Left colon (tissue), 2 donors: Measurements from ENCODE around the gene BTF3L4. TPM values are rescaled to one million over a fixed set of nuclear protein-coding genes. Genes with fewer than 3 reads are reported as not detected.
A peak's percentile ranks its signal among the peaks of the same experiment; 100 is the strongest.

Experiments
- ATAC-seq: fragments of 200-7000 bp; cut with Tn5 transposase; one replicate; pipeline ENCODE4 v1.9.1; 2020; ENCODE audit warnings: mild to moderate bottlenecking, moderate library complexity
- DNase-seq, 2 donors: peaks; one replicate each; pipeline ENCODE4 v3.0.0-alpha.2; 2020
- intact Hi-C, 2 donors: fragments of 100-400 bp; cut with DNase I in 1 of 2; cut with micrococcal nuclease in 1 of 2; formaldehyde crosslinking; loops; one replicate each; pipeline versions ENCODE4 v1.11.2 to v1.14.0; 2022; cut with DNase I, micrococcal nuclease
- total RNA-seq, 2 donors: library from RNA; stranded (reverse); fragmentation: NEBNext Ultra II Directional; extraction: Animal tissue kit (Norgen Biotek cat#: 25700); gene quantifications; one replicate each; pipeline ENCODE4 v1.2.1, GENCODE V29; 2021
- donor health status: DM: no; HTN: no; CAD: no.
- donor health status: DM: yes; HTN: yes; CAD: no.

BTF3L4 gene
- total RNA-seq, 2 donors from 2014 or later = 19.1 to 20.9 TPM

GRCh38 chr1:52102336-52103013 lies 46.4 kb downstream of the BTF3L4 start:
- intact Hi-C loops = no loop called here
- DNase-seq = no peak
- ATAC-seq = no peak

- no peak for DNase-seq
- ATAC-seq = no peak
- intact Hi-C loops = no loop called here
Observed at GRCh38 chr1:52111492-52111891, 55.4 kb downstream of the BTF3L4 start.

- intact Hi-C loops = no loop called here
- ATAC-seq = no peak
Observed at GRCh38 chr1:52112489-52112888, 56.4 kb downstream of the BTF3L4 start.

GRCh38 chr1:52119301-52120079 lies 63.4 kb downstream of the BTF3L4 start:
- intact Hi-C loops = loop anchor here in 1 of 2 donors (10.0 kb wide), 1 partner anchor 185 kb away; no protein-coding TSS in a partner anchor
- no peak for DNase-seq

More at GRCh38 chr1:52112489-52112888, 56.4 kb downstream of the BTF3L4 start:
- DNase-seq = no peak

GRCh38 chr1:52122384-52122783 lies 66.3 kb downstream of the BTF3L4 start:
- no peak for DNase-seq
- intact Hi-C loops = loop anchor here in 1 of 2 donors (10.0 kb wide), 1 partner anchor 182 kb away; no protein-coding TSS in a partner anchor
- peak; percentile 49 for ATAC-seq

More at GRCh38 chr1:52119301-52120079, 63.4 kb downstream of the BTF3L4 start:
- no peak for ATAC-seq

GRCh38 chr1:52123622-52124021 lies 67.5 kb downstream of the BTF3L4 start:
- no peak for ATAC-seq
- intact Hi-C loops = loop anchor here in 1 of 2 donors (10.0 kb wide), 1 partner anchor 181 kb away; no protein-coding TSS in a partner anchor
- no peak for DNase-seq

- ATAC-seq (no peak), DNase-seq (no peak)
- intact Hi-C loops = loop anchor here (5.0 to 10.0 kb wide), 2 partner anchors 171 to 179 kb away; no protein-coding TSS in a partner anchor
Observed at GRCh38 chr1:52125736-52126359, 69.8 kb downstream of the BTF3L4 start.

GRCh38 chr1:52127181-52128180 lies 71.4 kb downstream of the BTF3L4 start:
- ATAC-seq = peak; percentile 75
- DNase-seq = peak in 1 of 2 donors; percentile 36
- intact Hi-C loops = loop anchor here (5.0 to 10.0 kb wide), 2 partner anchors 170 to 177 kb away; no protein-coding TSS in a partner anchor

GRCh38 chr1:52139817-52140540 lies 83.9 kb downstream of the BTF3L4 start:
- intact Hi-C loops = no loop called here
- ATAC-seq = no peak
- no peak for DNase-seq

Other genes with a start within 250 kb of the BTF3L4 start
- gene NRDC, start 177.6 kb upstream of the BTF3L4 start, total RNA-seq = 10 to 100 TPM; 80.7 to 83.5 TPM
- gene RAB3B, start 65.6 kb upstream of the BTF3L4 start, total RNA-seq = 1 to 10 TPM; 3.2 to 9.2 TPM
- gene KTI12, start 22.5 kb upstream of the BTF3L4 start, total RNA-seq = 1 to 10 TPM; 5.2 to 7.7 TPM
- gene TXNDC12, start 1.1 kb upstream of the BTF3L4 start, total RNA-seq = 10 to 100 TPM; 43.9 to 46.8 TPM
- 10 to 100 TPM; 17.3 to 20.2 TPM for gene ZFYVE9, start 85.8 kb downstream of the BTF3L4 start, total RNA-seq